T47D (cell line): ENCODE data around the gene AGA.

Source experiments
- DNase-seq, 2 experiments: peaks; one replicate each; pipeline versions ENCODE4 v3.0.0 to v3.0.0-alpha.2; 2011 to 2012; ENCODE audit warnings: low read depth in 1 of 2, low spot score in 1 of 2
- JUND ChIP-seq: IDR thresholded peaks from 2 replicates; pipeline ENCODE4 v1.6.1; 2012; ENCODE audit warnings: low read depth
- in situ Hi-C: cut with HindIII; loops from 2 replicates; pipeline ENCODE4 v1.10.0; 2016; ENCODE audit warnings: low sequenced_read_pairs, low pct_unique_long_range_greater_than_20kb

The AGA gene

GRCh38 chr4:177401658-177402273 lies 40.5 kb downstream of the AGA start:
- no peak for TF ChIP-seq JUND
- no peak for DNase-seq
- in situ Hi-C loops: no loop called here

- DNase-seq: no peak
- no peak for TF ChIP-seq JUND
- in situ Hi-C loops: no loop called here
Observed at GRCh38 chr4:177400030-177400429, 42.2 kb downstream of the AGA start.

DNA sequence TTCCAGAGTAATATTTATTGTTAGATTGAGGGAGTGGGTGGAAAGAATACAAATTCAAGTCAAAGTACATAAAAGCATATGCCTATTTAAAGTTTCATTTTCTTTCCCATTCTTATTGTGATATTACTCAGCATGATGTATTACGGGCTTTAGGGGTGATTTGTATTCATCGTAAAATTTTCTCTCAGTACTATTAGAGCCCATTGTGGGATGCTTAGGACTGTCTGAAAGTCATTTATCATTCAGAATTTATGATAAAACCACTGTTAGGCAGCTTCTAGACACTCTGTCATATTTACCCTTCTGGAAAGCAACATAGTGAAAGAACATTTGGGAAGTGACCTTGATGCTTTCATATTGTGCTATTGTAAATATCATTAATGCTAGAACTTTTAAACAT lies 45.9 kb downstream of the AGA start:
- no peak for DNase-seq

GRCh38 chr4:177393236-177393635 lies 49.0 kb downstream of the AGA start:
- DNase-seq: no peak
- in situ Hi-C loops: no loop called here
- no peak for TF ChIP-seq JUND

More for the DNA sequence above, 45.9 kb downstream of the AGA start:
- TF ChIP-seq JUND: no peak
- in situ Hi-C loops: no loop called here

- no peak for TF ChIP-seq JUND
- in situ Hi-C loops: no loop called here
- DNase-seq: no peak
Observed at GRCh38 chr4:177391953-177392352, 50.3 kb downstream of the AGA start.

DNA sequence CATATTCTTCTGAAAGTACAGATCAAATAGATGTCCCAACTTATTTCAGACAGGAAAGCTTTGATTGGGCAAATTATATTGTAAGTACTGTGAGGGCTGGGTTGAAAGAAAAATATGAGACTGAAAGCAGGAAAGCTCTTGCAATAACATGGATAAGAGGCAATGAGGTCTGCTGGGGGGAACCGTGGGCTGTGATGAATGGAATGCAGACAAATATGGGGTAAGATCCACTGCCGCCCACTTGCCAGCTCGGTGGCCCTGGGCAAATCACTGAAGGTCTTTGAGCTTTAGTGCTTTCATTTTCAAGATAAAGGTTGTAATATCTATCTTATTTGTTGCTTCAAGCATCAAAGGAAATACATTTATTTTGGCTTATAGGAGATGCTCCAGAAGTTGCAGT lies 51.0 kb downstream of the AGA start:
- in situ Hi-C loops: no loop called here
- DNase-seq: no peak
- TF ChIP-seq JUND: no peak

DNA sequence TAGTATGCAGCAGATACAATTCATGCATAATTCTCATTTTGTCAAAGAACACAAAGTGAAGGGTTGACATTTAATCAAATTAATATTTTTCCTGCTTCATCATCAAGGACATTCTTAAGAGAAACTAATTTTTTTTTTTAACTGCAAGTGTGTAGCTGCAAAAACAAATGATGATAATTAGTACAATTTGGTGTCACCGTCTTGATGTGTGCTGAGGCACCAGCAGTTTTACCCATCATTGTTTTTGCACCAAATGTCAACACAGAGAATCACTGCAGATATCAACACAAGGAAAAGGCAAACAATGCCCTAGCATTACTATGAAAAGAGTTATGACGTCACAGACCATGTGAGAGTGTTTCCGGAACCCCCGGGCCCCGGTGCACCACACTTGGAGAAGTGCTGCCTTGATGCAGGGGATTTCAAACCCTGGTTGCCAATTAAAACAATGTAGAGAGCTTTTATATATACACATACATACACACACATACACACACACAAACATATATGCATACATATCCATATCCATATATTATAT lies 55.9 kb downstream of the AGA start:
- no peak for TF ChIP-seq JUND
- DNase-seq: no peak
- in situ Hi-C loops: no loop called here

DNA sequence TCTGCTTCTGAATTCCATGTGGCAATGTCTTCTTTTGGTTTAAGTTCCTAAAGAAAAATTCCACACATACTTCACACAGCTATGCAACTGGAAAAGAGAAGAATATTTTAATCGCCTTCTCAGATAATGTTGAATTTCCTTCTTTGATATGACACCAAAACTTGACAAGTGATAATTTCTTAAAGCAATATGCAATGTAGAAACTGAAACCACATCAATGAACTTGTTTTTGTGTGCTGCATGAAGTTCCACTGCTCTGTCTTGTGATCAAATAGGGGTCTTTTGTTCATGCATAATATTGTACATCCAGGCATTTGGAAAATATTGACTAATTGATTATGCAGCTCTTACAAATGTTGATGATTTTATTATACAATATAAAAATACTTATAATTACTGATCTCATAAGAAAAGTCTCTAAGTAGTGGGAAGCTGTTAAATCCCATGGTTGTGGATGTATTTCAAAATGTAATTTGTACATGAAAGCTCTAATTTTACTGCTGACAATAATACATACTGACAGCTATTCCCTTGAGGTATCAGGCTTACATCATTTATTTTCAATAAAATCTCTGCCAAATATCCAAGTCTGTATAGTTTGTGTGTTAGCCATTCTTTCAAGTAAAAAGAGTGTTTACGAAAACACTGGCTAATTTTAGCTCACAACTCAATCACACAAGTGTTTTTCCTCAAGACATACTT lies 56.5 kb downstream of the AGA start:
- in situ Hi-C loops: no loop called here
- TF ChIP-seq JUND: no peak
- DNase-seq: no peak

DNA sequence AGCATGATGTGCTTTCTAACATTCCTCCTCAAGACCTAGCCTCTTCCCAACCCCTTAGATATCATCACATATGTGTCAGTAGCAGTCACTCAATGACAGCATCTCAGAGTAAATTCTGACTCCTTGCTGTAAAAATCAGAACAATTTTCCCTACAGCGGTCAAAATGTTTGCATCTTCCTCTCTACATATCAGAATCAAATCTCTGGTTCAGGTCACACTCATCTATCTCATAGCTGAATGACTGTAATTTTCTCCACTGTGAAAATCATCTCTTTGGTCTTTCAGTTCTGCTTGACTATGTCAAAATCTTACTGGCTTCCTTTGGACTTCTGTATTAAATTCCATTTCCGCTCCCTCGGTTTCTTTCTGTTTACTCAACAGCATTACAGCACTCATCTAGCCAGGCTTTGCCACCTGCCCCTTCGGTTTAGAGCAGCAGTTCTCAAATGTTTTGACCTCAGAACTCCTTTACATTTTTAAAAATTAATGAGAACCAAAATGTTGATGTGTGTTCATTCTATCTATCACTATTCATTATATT lies 57.3 kb downstream of the AGA start:
- TF ChIP-seq JUND: no peak
- no peak for DNase-seq

GRCh38 chr4:177381762-177382310 lies 60.4 kb downstream of the AGA start:
- in situ Hi-C loops: no loop called here
- no peak for DNase-seq
- no peak for TF ChIP-seq JUND

More for the DNA sequence above, 57.3 kb downstream of the AGA start:
- in situ Hi-C loops: no loop called here
